ENCODE results near the gene ADAM12.

The ADAM12 gene

DNA sequence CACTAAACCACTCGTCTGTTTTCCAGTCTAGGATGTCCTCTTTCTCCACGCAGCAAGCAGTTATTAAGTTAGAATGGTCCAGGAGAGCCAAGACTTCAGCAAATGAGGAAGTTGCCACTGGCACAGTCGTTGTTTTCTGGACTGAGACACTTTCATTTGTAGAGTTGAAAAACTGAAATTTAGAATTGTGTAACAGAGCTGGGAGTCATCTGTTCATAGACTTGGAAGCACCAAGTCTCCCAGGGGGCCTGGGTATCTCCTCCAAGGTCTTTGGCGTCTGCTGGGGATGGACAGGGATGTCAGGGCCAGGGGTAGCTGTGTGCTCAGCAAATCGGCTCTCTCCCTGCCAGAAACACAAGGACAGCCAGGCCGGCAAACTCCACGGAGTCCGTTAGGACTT is 283.5 kb downstream of the ADAM12 start:
- H3K27ac ChIP-seq = no peak overlapping the region
- no peak for DNase-seq (ENCODE audit: low read depth, low spot score)

GRCh38 chr10:126102636-126103035 is 285.6 kb downstream of the ADAM12 start:
- no peak overlapping the region for H3K27ac ChIP-seq
- no peak for DNase-seq (ENCODE audit: low read depth, low spot score)

DNA sequence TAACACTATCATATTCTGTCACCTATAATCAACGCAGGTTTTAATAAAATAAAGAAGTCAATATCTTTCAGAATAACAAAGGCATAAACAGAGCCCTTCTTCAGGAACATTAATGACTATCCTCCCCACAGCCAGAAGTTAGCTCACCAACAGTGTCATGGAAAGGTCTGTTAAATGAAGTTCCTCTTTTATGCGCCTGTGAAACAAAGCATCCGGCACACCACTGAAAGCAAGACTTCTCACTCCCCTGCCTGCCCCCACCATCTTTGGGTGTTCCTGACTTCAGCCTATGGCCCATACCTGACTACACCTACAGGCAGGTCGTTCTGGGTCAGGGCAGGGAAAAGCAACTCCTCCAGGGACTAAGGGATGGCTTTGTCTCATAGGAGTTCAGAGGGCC is 286.5 kb downstream of the ADAM12 start:
- H3K27ac ChIP-seq = no peak overlapping the region
- DNase-seq (ENCODE audit: low read depth, low spot score) = no peak

DNA sequence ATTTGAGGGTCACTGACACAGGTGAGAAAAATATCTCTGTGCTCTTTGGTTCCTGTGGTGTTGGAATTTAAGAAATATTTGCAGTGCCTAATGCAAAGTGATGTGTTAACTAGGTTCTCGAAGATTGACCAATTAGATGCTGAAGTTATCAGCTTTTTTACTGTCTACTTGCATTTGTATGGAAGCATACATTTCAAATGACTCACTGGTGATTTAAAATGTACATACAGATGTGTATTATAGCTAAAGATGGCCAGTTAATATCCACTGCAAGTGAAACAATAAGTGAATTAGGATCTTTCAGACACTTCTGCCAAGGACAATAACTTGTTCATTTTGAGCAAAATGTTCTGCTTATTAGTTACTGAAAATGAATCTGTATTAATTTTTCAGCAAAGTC is 287.0 kb downstream of the ADAM12 start:
- H3K27ac ChIP-seq = no peak overlapping the region
- DNase-seq (ENCODE audit: low read depth, low spot score) = no peak

DNA sequence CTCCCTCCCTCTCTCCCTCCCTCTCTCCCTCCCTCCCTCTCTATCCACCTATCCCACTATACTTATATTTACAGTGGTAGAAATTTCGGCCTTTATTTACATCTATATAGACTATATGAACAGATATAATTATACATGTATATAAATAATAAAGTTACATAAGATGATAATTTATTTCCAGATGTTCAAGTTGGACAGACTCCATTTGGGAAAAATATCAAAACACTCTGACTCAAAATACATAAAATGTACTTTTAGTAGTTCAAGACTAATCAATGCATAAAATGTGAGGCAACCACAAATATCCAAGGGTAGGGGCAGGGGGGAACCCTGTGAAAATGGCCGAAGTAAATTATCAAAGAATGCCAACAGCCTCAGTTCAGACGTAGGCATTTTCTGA is 288.9 kb downstream of the ADAM12 start:
- H3K27ac ChIP-seq = no peak overlapping the region
- no peak for DNase-seq (ENCODE audit: low read depth, low spot score)

DNA sequence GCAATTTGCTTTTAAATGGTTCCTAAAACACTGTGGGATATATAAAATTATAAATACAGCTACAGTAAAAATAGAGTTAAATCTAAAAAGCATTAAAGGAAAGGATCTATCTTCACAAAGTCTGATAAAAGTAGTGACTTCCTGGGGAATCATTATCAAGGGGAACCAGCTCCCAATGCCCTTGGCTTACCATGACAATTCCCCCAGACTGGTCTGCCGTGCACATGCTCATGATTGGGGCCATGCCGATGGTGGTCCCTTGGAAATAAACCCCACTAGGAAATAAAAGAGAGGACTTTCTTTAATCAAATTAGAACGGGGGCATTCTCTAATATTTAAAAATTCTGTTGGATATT is 290.1 kb downstream of the ADAM12 start:
- H3K27ac ChIP-seq = no peak overlapping the region
- no peak for DNase-seq (ENCODE audit: low read depth, low spot score)

GRCh38 chr10:126097558-126098225 is 290.6 kb downstream of the ADAM12 start:
- H3K27ac ChIP-seq = no peak overlapping the region
- no peak for DNase-seq (ENCODE audit: low read depth, low spot score)

DNA sequence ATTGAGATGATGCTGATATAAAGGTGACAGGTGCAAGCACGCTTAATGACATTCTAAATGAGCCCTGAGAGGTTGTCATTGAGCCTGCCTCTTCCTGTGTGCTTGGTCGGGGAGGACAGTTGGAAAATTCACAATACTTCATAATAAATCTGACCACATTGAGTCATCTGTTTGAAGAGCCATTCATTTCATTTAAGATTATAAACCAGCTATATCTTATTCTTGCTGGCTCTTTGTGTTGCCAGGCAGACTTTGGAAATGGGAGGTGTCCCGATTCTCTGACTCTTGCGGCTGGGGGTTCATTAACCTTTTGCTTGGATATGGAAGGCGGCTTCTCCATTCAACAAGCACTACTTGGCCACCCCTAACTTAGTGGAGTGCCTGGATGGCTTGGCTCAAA is 293.7 kb downstream of the ADAM12 start:
- no peak for DNase-seq (ENCODE audit: low read depth, low spot score)
- H3K27ac ChIP-seq = no peak overlapping the region

DNA sequence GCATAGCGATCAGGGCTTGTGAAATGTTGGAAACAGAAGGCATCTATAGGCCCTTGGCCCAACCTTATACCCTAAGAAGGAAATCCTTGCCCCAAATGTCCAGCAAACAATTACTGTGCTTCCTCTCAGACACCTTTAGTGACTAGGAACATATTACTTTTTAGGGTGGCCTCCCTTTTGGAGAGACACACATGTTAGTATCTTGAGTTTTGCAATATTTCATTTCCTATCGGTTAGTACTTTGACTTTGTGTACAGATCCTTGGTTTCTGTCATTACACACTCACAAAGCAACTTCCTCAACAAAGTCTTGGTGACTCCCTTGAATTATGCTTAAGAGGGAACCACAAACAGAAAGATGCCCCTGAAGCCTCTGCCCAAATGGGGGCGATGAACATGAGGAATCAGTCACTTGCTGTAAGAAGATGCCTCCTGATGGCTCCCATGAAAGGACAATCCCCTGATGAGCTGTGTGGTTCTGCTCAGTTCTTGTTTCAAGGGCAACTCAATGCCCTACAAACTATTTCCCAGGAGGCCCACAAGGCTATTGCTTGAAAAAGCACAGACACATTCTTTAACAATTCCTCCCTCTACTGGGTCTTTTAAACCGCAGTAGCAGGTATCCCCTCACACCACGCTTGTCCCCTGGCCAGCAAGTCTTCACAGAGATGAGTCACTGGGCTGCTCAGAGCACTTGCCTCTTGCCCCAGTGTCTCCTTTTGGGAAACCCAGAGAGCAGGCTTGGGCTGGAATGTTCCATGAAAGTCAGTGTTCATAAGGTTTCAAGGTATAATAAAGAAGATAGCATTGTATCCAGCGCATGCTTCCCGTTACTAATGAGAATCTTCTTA is 295.7 kb downstream of the ADAM12 start:
- H3K27ac ChIP-seq = no peak overlapping the region
- no peak for DNase-seq (ENCODE audit: low read depth, low spot score)

DNA sequence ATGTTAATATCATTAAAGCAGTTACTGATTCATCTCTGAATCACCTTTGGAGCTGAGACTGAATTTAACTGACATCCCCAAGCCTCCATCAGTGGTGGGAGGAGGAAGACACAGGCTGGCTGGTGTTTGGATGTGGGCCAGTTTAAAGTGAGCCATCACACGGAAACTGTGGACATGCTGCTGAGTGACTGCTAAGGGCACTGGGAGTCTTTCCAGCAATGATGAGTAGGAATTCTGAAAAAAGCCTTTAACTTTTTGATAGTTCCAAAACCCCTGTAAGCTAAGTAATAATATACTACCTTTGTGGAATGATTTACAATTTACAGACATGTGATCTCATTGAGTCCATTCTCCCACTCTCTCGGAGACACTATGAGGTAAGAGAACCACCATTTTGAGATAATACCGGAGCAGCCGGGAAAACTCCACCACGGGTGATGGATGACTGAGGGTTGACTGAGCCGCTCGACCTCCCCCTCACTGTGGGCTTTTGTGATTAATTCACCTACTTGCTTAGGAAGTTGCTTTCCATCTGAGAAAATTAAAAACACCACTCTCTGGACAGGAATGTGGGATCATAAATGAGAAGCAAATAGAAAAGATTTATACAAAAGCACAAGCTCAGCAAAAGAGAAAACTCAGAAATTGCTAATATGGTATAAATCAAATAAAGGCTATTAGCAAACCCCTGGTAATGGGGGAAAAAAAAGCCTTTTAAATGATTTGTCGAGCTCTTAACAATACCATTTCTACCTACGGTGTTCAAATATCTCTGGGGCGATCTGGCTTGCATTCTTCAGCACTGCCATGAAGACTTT is 297.2 kb downstream of the ADAM12 start:
- H3K27ac ChIP-seq = peak overlapping the region; percentile 59
- DNase-seq (ENCODE audit: low read depth, low spot score) = peak; percentile 79

- H3K27ac ChIP-seq = peak overlapping the region; percentile 59
- DNase-seq (ENCODE audit: low read depth, low spot score) = no peak
These were observed 297.8 kb downstream of the ADAM12 start for GRCh38 chr10:126090443-126090842.

DNA sequence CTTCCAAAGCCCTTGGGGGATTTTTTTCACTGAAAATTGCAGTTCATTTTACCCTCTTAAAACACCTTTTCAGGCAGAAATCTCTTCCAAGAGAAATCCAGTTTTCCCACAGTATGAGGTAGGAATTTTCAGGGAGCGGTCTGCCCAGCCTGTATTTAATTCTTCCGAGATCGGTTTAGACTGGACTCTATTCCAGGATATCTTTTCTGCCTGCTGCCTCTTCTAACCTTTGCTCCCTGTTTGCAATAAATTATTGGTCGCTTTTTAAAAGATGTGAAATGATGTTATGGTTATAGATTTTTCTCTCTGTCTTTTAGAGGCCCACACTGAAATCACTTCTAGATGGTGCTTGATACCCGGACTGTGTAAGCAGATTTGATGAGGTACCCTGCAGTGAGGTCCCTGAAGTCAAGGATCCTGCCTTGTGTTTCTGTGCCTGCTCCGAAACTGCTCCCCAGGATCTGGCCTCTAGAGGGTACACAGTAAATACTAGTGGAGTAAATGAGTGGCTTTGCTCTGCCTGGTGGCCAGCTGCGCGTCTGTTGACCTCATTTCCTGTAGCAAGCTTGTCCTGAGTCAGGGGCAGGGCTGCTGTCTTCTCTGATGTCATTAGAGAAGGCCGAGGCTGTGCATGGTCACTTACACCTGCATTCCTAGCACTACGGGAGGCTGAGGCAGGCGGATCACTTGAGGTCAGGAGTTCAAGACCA is 300.3 kb downstream of the ADAM12 start:
- H3K27ac ChIP-seq = no peak overlapping the region
- DNase-seq (ENCODE audit: low read depth, low spot score) = no peak

DNA sequence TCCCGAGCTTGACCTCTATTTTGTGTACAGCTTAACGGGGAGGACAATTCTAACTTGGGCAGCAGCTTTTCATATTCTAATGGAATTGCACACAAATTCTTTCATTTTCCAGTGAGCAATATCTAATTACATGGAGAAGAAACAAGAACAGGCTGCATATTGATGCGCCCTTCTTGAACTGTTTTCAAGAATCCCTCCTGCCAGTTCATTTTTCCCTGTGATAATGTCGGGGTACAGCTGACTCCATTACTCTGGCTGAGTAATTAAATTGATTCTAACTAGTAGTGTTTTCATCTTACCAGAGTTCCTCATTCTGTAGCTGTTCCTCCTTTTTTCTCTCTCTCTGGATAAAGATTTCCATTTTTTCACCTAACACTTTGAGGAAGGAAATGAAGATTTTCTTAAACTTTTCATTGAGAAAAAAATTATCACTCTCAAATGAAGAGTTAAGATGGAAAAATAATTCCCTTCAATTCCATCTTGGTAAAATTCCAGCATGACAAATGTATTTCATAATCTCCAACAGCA is 301.1 kb downstream of the ADAM12 start:
- DNase-seq (ENCODE audit: low read depth, low spot score) = no peak
- no peak overlapping the region for H3K27ac ChIP-seq

DNA sequence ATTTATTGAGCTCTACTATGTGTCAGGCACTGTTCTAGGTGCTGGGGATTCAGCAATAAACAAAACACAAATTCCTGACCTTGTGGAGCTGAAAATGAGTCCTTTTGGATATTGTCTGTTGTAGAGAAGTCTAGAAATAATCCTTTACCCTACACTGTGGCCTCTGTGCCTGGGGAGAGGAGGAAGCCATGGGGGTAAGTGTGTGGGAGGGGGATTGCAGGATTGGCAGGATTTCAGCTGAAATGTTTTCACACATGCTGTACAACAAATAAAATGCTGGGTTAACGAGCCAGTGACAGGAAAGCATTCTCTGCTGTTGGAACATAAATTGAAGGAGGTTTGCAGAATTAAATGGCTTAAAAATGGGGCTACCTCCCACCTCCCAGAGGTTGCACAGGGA is 302.5 kb downstream of the ADAM12 start:
- no peak overlapping the region for H3K27ac ChIP-seq
- DNase-seq (ENCODE audit: low read depth, low spot score) = no peak

GRCh38 chr10:126084369-126084768 is 303.9 kb downstream of the ADAM12 start:
- no peak for DNase-seq (ENCODE audit: low read depth, low spot score)
- H3K27ac ChIP-seq = no peak overlapping the region

GRCh38 chr10:126083009-126083408 is 305.3 kb downstream of the ADAM12 start:
- no peak for DNase-seq (ENCODE audit: low read depth, low spot score)
- H3K27ac ChIP-seq = no peak overlapping the region

DNA sequence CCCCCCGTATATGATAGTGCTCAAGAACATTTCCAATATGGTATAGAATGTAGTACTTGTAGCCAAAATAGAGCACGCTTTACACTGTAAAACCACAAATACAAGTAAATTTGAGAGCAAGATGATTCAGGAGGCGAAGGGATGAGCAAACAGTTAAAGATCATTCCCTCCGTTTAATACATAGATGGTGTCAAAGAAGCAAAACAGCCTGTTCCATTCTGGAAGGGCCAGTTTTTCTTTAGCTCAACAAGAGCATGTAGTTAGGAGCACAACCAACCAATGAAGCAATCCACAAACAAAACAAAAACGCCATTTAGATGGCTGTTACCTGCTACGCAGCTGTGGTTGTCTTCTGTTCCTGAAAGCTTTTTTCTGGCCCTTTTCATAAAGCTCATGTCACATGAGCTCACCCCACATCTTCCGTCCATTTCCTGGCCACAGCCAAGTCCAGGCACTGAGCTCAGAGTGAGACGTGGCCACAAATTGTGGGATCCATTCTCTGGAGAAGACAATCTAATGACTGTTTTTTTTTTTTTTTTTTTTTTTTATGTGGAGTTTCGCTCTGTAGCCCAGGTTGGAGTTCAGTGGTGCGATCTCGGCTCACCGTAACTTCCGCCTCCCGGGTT is 306.3 kb downstream of the ADAM12 start:
- no peak for DNase-seq (ENCODE audit: low read depth, low spot score)
- no peak overlapping the region for H3K27ac ChIP-seq

DNA sequence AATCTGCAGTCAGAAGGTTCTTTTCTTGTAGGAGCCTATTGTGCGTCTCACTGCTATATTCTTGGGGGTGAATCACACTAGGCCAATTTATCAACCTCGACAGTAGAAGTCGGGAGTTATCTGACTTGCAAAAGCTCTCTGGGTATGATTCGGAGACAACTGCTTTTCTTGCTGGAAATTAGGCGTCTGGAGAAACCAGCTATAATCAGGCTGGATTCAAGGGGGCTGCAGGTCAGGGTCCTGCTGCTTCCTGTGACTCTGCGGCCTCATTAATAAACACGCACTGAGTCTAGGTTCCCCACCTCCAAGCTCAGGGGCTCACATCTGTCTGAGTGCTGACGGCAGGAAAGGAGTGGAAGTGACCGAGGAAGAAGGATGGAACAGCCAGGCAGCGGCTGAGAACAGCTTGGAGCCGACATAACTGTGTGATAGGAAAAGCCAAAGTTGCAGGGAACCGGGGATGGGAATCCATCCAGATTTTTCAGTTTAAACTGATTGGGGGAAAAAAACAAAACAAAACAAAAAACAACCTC is 307.3 kb downstream of the ADAM12 start:
- DNase-seq (ENCODE audit: low read depth, low spot score) = no peak
- H3K27ac ChIP-seq = no peak overlapping the region

DNA sequence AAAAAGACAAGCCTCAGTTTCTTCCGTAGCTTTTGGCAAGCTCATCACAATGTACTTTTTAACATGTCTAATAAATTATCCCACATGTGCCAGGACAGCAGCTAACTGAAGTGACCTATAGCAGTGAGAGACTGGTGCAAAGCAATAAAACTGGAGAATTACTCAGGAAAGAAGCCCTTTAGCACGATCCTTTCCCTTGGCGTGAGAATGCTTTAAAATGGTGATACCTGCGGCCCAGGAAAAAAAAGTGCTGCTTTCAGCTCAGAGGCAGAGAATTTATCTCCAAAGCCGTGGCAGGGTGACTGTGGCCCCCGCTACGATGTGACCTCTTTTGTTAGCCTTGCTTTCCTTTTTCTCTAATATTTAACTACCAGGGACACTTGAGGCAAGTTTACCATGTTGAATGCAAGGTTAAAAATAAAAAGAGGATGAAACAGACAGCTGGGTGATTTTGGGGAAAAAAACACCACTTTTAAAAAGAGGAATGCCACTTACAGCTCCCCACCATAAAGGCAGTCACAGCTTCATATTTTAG is 307.9 kb downstream of the ADAM12 start:
- no peak for DNase-seq (ENCODE audit: low read depth, low spot score)
- H3K27ac ChIP-seq = no peak overlapping the region

Data from epithelial cell of prostate (primary cell).